ENCODE results near the gene CLDN22. TPM values are rescaled to one million over a fixed set of nuclear protein-coding genes. Genes with fewer than 3 reads are reported as not detected.

CLDN22 gene
- total and polyA plus RNA-seq, 10 of the 15 experiments (the other 5 are each of a cell fraction or from before 2014, with no cell fraction given) = not detected

DNA sequence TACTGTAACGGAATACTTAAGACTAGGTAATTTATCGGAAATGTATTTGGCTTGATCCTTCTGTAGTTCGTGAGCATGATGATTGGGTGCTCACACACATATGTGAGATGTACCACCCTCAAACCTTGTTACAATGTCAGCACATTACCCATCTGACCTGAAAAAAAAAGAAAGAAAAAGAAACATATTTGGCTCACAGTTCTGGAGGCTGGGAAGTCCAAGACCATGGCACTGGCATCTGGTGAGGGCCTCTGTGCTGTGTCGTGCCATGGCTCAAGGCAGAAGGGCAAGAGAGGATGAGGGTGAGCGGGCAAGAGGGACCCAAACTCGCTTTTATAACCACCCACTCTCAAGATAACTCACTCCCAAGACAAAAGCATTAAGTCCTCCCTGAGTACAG is 9.2 kb upstream of the CLDN22 start:
- POLR2A ChIA-PET = no interaction called here
- SMC1A ChIA-PET (ENCODE audit: uncharacterized antibody, unreplicated experiment) = no interaction called here
- in situ Hi-C loops (cut with MboI) = no loop called here
- Histone ChIP-seq H3K4me1 (ENCODE audit: control insufficient read depth, insufficient read depth, low read length) (no peaks in the 10 kb centered on the region), H3K27me3 (replicated peaks in 1 of 2; ENCODE audit: control insufficient read depth in 2 of 2, insufficient read depth in 2 of 2, low read length in 1 of 2) (no peaks in the 10 kb centered on the region; a peak in 1 of 4 replicates), H3K9me3 (replicated peaks; ENCODE audit: control insufficient read depth, insufficient read depth, low read length) (no peaks in the 10 kb centered on the region; the same call in 2 of the 3 replicates), H3K79me2 (ENCODE audit: control insufficient read depth, insufficient read depth, low read length) (no peaks in the 10 kb centered on the region), H3K4me2 (ENCODE audit: control insufficient read depth, insufficient read depth) (no peak overlapping the region), H4K20me1 (ENCODE audit: control insufficient read depth, insufficient read depth) (no peaks in the 10 kb centered on the region), H3K9ac (ENCODE audit: control insufficient read depth, insufficient read depth, low read length) (no peak overlapping the region), H3K36me3 (ENCODE audit: control insufficient read depth in 2 of 2, insufficient read depth in 2 of 2, low read length in 1 of 2) (no peaks in the 10 kb centered on the region), H3K27ac (ENCODE audit: control insufficient read depth, insufficient read depth) (no peak overlapping the region), H3K4me3 (no peak overlapping the region), H2AFZ (ENCODE audit: control insufficient read depth, low read depth, low read length) (no peak overlapping the region)
- no peak for TF ChIP-seq SUZ12 (IDR thresholded peaks at IDR 0.05; ENCODE audit: unreplicated experiment)
- no peak for TF ChIP-seq RB1 (IDR thresholded peaks at IDR 0.05; ENCODE audit: borderline replicate concordance)
- TF ChIP-seq KAT2A (conservative IDR thresholded peaks at IDR 0.05; ENCODE audit: control insufficient read depth, low read depth, low read length) = no peak
- TF ChIP-seq ZNF687 (IDR thresholded peaks at IDR 0.05) = no peak
- TF ChIP-seq YY1 (IDR thresholded peaks at IDR 0.05; ENCODE audit: low read depth, low read length) = no peak
- no peak for TF ChIP-seq POLR2AphosphoS2 (IDR thresholded peaks at IDR 0.05; ENCODE audit: low read depth, low read length)
- no peak for TF ChIP-seq NR2F1 (conservative IDR thresholded peaks at IDR 0.05)
- TF ChIP-seq KLF5 (IDR thresholded peaks at IDR 0.05; ENCODE audit: partially characterized antibody) = no peak
- TF ChIP-seq MYB (IDR thresholded peaks at IDR 0.05; ENCODE audit: borderline replicate concordance, low read depth, low read length) = no peak
- TF ChIP-seq BCL11A (IDR thresholded peaks at IDR 0.05; ENCODE audit: low read depth, low read length) = no peak
- TF ChIP-seq SMAD1 (IDR thresholded peaks at IDR 0.05; ENCODE audit: low read depth, partially characterized antibody) = no peak
- TF ChIP-seq SREBF2 (IDR thresholded peaks at IDR 0.05; ENCODE audit: low read length) = no peak
- TF ChIP-seq E2F8 (IDR thresholded peaks at IDR 0.05; ENCODE audit: low read depth, partially characterized antibody) = no peak
- no peak for TF ChIP-seq PBX3 (IDR thresholded peaks at IDR 0.05; ENCODE audit: insufficient replicate concordance, low read depth, low read length)
- TF ChIP-seq FOXK2 (IDR thresholded peaks at IDR 0.05) = no peak
- no peak for TF ChIP-seq POLR2A (IDR thresholded peaks at IDR 0.05; ENCODE audit: low read depth, low read length)
- TF ChIP-seq CBX3 (IDR thresholded peaks at IDR 0.05; ENCODE audit: borderline replicate concordance, low read depth) = no peak
- no peak for FAIRE-seq
- intact Hi-C loops (cut with micrococcal nuclease; ENCODE audit: unreplicated experiment) = no loop called here
- BruUV-seq (replicated peaks) = no TSS peak
- WGBS (ENCODE audit: insufficient coverage, insufficient replicate concordance, low lambda C conversion rate, missing lambda C conversion rate) = 21% methylated on average over 6 of the region's 6 CpGs
- ATAC-seq = no peak
- no peak for DNase-seq (ENCODE audit: low read depth, low spot score)
- CTCF ChIA-PET = no interaction called here
- RAD21 ChIA-PET (ENCODE audit: unreplicated experiment) = no interaction called here

All from GM12878 (cell line).